Breast epithelium (tissue), 3 donors: Measurements from ENCODE around the gene PALLD.

ENCODE experiments used
- POLR2AphosphoS5 ChIP-seq, 3 donors: sonication (generic); formaldehyde crosslinking; IDR thresholded peaks; one replicate each; pipeline ENCODE4 v1.6.1; 2017; ENCODE audit warnings: antibody characterized with exemption in 3 of 3
- TF ChIP-seq, protein P1 (sequence below), 3 donors: fragments of 450-650 bp; IDR thresholded peaks; one replicate each; pipeline ENCODE4 v1.5.1; 2016 to 2017; ENCODE audit warnings: antibody characterized with exemption in 3 of 3, mild to moderate bottlenecking in 3 of 3, moderate library complexity in 3 of 3

GRCh38 chr4:168594121-168594520, 97.3 kb downstream of the PALLD start:
- TF ChIP-seq, protein P1, sequence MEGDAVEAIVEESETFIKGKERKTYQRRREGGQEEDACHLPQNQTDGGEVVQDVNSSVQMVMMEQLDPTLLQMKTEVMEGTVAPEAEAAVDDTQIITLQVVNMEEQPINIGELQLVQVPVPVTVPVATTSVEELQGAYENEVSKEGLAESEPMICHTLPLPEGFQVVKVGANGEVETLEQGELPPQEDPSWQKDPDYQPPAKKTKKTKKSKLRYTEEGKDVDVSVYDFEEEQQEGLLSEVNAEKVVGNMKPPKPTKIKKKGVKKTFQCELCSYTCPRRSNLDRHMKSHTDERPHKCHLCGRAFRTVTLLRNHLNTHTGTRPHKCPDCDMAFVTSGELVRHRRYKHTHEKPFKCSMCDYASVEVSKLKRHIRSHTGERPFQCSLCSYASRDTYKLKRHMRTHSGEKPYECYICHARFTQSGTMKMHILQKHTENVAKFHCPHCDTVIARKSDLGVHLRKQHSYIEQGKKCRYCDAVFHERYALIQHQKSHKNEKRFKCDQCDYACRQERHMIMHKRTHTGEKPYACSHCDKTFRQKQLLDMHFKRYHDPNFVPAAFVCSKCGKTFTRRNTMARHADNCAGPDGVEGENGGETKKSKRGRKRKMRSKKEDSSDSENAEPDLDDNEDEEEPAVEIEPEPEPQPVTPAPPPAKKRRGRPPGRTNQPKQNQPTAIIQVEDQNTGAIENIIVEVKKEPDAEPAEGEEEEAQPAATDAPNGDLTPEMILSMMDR (IDR thresholded peaks at IDR 0.05) = no peak
- TF ChIP-seq POLR2AphosphoS5 (IDR thresholded peaks at IDR 0.05) = no peak
